Kidney (tissue), 14 donors: Measurements from ENCODE around the gene PFDN5. TPM values are rescaled to one million over a fixed set of nuclear protein-coding genes. Genes with fewer than 3 reads are reported as not detected.
A peak's percentile ranks its signal among the peaks of the same experiment; 100 is the strongest.

Experiments
- DNase-seq, 5 donors: peaks; one replicate each; pipeline ENCODE4 v3.0.0-alpha.2; 2013 to 2020
- FAIRE-seq: peaks from 2 replicates; lab custom pipeline; 2012; peaks lifted over from hg19 to GRCh38; lab: Jason Lieb, UNC
- H3K27ac ChIP-seq, 2 donors: one replicate each; pipeline ENCODE4 v1.7.0; 2013; ENCODE audit warnings: low read depth in 2 of 2, low read length in 2 of 2, inconsistent platforms in 1 of 2
- H3K27me3 ChIP-seq: one replicate; pipeline ENCODE4 v1.7.1; 2013; ENCODE audit warnings: low read length, inconsistent platforms; ENCODE audit not compliant: control insufficient read depth, insufficient read depth
- H3K36me3 ChIP-seq, 3 donors: one replicate each; pipeline versions ENCODE4 v1.7.0 to v1.7.1; 2013; ENCODE audit warnings: low read length in 3 of 3, control low read depth in 1 of 3, inconsistent platforms in 1 of 3; ENCODE audit not compliant: insufficient read depth in 3 of 3, control insufficient read depth in 2 of 3
- H3K4me1 ChIP-seq, 3 donors: one replicate each; pipeline versions ENCODE4 v1.7.0 to v1.7.1; 2013; ENCODE audit warnings: low read length in 3 of 3, inconsistent platforms in 1 of 3, low read depth in 1 of 3; ENCODE audit not compliant: control insufficient read depth in 2 of 3, insufficient read depth in 2 of 3
- H3K4me3 ChIP-seq, 3 donors: one replicate each; pipeline versions ENCODE4 v1.7.0 to v1.8.1; 2013; ENCODE audit warnings: low read length in 3 of 3, control low read depth in 1 of 3, inconsistent platforms in 1 of 3
- H3K9ac ChIP-seq, 3 donors: one replicate each; pipeline versions ENCODE4 v1.7.0 to v1.7.1; 2013; ENCODE audit warnings: low read length in 3 of 3, control low read depth in 1 of 3, inconsistent platforms in 1 of 3
- H3K9me3 ChIP-seq, 3 donors: one replicate each; pipeline versions ENCODE4 v1.7.0 to v1.7.1; 2013; ENCODE audit warnings: low read length in 3 of 3, control low read depth in 1 of 3, inconsistent platforms in 1 of 3; ENCODE audit not compliant: control insufficient read depth in 2 of 3, insufficient read depth in 1 of 3
- intact Hi-C: fragments of 100-400 bp; cut with DNase I; formaldehyde crosslinking; loops from one replicate; pipeline ENCODE4 v1.11.1; 2022
- polyA plus RNA-seq: library from polyadenylated mRNA; stranded (reverse); fragments of 350-450 nt; fragmentation: Illumina TruSeq; extraction: RNeasy Lipid Tissue Mini Kit (QIAGEN cat#74804); gene quantifications from one replicate; pipeline ENCODE4 v1.2.3, GENCODE V29; 2014; ENCODE audit warnings: low read depth, low replicate concordance; ENCODE audit not compliant: insufficient read depth
- total RNA-seq: library from RNA; stranded (reverse); fragmentation: NEBNext Ultra II Directional; extraction: Animal tissue kit (Norgen Biotek cat#: 25700); gene quantifications from one replicate; pipeline ENCODE4 v1.2.1, GENCODE V29; 2021
- TF ChIP-seq, protein P1 (sequence below): IDR thresholded peaks from 3 replicates; pipeline ENCODE4 v1.5.1; 2012; ENCODE audit warnings: mild to moderate bottlenecking, moderate library complexity, borderline replicate concordance; ENCODE audit not compliant: insufficient read depth; ENCODE audit errors: extremely low read depth
- donor health status: control.
- donor health status: control.
- donor health status: control.
- donor health status: control.
- donor health status: control.
- donor health status: DM: yes; HTN: yes; CAD: no.
- donor health status: Normal renal cell carcinoma (clear cell type).

Gene PFDN5
- total and polyA plus RNA-seq, 2 donors from 2014 or later = 439 to 1,405 TPM

DNA sequence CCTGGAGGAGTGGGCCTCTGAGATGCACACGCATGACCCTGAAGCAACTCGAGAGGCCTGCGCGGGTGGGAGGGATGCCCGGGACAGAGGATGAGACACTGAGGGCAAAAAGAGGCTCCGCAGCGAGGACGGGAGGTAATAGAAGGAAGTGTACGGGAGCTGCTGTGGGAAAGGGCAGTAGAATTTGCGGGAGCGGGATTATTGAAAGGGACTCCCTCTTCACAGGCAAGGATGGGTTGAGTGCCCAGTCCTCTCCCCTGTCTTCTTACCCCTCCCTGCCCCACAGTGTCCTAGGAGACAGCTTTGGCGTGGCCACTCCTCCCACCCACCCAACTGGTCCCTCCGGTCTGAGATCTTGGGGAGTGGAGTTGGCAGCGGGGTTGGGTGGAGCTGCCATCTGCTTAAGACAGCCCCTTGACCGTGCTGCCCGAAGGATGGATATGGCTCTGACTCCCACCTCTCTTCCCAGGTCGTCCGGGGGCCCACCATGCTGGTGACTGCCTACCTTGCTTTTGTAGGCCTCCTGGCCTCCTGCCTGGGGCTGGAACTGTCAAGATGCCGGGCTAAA is 42.9 kb upstream of the PFDN5 start:
- Histone ChIP-seq H3K36me3 (peaks cover 0 to 7% (median 6%) of the 10 kb centered on the region in 3 donors), H3K9ac (peak overlapping the region; percentile 55 to 90 (median 87)), H3K4me3 (peak overlapping the region; percentile 70 to 93 (median 77)), H3K4me1 (peaks cover 3 to 18% (median 7%) of the 10 kb centered on the region in 3 donors), H3K27me3 (no peaks in the 10 kb centered on the region), H3K27ac (peak overlapping the region; percentile 75 to 96), H3K9me3 (no peaks in the 10 kb centered on the region)
- FAIRE-seq (no peak), DNase-seq (peak in 2 of 5 donors; percentile 66 to 76)
- intact Hi-C loops = no loop called here
- TF ChIP-seq, protein P1, sequence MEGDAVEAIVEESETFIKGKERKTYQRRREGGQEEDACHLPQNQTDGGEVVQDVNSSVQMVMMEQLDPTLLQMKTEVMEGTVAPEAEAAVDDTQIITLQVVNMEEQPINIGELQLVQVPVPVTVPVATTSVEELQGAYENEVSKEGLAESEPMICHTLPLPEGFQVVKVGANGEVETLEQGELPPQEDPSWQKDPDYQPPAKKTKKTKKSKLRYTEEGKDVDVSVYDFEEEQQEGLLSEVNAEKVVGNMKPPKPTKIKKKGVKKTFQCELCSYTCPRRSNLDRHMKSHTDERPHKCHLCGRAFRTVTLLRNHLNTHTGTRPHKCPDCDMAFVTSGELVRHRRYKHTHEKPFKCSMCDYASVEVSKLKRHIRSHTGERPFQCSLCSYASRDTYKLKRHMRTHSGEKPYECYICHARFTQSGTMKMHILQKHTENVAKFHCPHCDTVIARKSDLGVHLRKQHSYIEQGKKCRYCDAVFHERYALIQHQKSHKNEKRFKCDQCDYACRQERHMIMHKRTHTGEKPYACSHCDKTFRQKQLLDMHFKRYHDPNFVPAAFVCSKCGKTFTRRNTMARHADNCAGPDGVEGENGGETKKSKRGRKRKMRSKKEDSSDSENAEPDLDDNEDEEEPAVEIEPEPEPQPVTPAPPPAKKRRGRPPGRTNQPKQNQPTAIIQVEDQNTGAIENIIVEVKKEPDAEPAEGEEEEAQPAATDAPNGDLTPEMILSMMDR = no peak

- Histone ChIP-seq H3K9ac (peak overlapping the region in 1 of 3 donors; percentile 87), H3K4me1 (peaks cover 3 to 18% (median 7%) of the 10 kb centered on the region in 3 donors), H3K4me3 (peak overlapping the region in 1 of 3 donors; percentile 70), H3K36me3 (peaks cover 0 to 7% (median 6%) of the 10 kb centered on the region in 3 donors), H3K9me3 (no peaks in the 10 kb centered on the region), H3K27ac (no peak overlapping the region), H3K27me3 (no peaks in the 10 kb centered on the region)
- intact Hi-C loops = no loop called here
- TF ChIP-seq, protein P1 = no peak
- DNase-seq = peak in 1 of 5 donors; percentile 37
- no peak for FAIRE-seq
Measured at GRCh38 chr12:53253298-53253697, 42.0 kb upstream of the PFDN5 start.

DNA sequence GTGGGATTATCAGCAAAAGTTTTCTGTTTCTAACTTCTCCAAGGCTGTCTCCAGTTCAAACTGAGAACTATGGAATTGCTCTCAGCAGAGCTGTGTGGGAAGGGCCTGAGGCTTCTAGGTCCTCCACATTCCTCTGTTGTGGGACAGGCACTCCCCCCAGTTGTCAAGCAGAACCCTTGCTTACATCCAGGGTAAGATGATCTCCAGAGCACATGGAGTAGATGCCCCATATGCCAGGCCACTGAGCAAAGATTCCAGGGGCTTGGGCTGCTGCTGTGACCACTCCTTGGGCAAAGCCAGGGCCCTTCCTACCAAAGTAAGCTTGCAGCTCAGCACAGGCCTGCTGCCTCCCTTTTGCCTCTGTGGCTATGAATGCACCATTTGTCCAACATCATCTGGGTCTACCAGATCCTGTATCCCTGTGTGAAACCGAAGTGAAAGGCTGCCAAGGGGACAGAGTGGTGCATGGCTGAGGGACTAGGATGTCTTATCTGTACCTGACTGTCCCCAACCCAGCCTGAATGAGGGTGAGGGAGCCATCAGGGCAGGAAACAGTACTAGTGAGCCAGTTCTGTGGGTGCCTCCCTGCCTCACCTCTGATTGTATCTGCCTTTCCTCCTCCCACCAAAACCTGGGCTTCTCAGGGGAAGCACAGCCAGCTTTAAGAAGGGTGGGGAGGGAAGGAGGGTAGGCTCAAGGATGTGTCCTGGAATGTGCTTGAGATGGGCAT is 40.4 kb upstream of the PFDN5 start:
- Histone ChIP-seq H3K9ac (no peak overlapping the region), H3K4me3 (no peak overlapping the region), H3K27ac (no peak overlapping the region), H3K9me3 (no peaks in the 10 kb centered on the region), H3K27me3 (no peaks in the 10 kb centered on the region), H3K4me1 (peaks cover 3 to 18% (median 7%) of the 10 kb centered on the region in 3 donors), H3K36me3 (peaks cover 0 to 7% (median 6%) of the 10 kb centered on the region in 3 donors)
- FAIRE-seq (no peak), DNase-seq (peak in 1 of 5 donors; percentile 27)
- TF ChIP-seq, protein P1 = no peak
- intact Hi-C loops = no loop called here
